AG08395 (cell line): ENCODE data around the gene ENOSF1.

Experiments
- DNase-seq: peaks from one replicate; pipeline ENCODE4 v3.0.0; 2012; ENCODE audit warnings: mixed read lengths, low spot score

ENOSF1 gene

DNA sequence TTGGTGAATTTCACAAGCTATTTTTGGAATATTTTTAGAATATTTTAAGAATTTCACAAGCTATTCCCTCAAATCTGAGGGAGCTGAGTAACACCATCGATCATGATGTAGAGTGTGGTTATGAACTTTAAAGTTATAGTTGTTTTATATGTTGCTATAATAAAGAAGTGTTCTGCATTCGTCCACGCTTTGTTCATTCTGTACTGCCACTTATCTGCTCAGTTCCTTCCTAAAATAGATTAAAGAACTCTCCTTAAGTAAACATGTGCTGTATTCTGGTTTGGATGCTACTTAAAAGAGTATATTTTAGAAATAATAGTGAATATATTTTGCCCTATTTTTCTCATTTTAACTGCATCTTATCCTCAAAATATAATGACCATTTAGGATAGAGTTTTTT is 39.1 kb downstream of the ENOSF1 start:
- no peak for DNase-seq

DNA sequence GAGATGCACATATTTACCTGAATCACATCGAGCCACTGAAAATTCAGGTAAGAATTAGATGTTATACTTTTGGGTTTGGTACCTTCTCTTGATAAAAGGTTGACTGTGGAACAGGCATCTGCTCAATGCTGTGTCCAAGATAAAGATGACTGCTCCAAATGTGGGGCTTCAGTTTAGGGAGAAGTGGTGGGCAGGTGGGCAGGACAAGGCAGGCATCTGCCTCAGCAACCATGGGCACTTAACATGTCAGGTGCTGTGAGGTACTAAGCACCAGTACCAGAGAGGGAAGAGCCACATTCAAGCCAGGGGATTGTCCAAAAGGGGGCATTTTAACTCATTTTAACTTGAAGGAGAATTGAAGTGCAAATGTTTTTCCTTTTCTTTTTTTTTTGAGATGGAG is 41.0 kb downstream of the ENOSF1 start:
- DNase-seq, result no peak

DNA sequence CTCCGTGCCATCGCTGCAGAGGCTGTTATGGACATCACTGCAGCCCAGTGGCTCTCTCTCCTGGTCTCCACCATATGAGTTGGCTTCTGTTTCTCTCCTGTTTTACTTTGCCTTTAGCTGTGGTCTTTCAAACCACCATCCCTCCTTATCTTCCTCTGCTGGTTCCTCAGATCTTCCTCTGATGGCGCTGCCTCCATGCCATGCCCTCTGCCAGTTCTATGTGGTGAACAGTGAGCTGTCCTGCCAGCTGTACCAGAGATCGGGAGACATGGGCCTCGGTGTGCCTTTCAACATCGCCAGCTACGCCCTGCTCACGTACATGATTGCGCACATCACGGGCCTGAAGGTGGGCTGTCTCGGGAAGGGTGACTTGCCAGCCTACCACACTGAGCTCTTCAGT is 41.9 kb downstream of the ENOSF1 start:
- DNase-seq, result no peak

DNA sequence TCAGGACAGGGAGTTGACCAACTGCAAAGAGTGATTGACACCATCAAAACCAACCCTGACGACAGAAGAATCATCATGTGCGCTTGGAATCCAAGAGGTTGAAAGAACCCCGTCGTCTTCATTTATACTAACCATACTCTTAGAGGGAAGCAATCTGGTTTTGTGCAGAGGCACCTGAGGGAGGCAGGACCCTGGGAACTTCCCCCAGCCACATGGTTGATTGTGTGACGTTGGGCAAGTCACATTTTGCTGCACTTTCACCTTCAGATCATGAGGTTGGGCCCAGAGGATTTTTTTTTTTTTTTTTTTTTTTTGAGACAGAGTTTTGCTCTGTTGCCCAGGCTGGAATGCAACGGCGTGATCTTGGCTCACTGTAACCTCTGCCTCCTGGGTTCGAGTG is 43.4 kb downstream of the ENOSF1 start:
- DNase-seq, result no peak

DNA sequence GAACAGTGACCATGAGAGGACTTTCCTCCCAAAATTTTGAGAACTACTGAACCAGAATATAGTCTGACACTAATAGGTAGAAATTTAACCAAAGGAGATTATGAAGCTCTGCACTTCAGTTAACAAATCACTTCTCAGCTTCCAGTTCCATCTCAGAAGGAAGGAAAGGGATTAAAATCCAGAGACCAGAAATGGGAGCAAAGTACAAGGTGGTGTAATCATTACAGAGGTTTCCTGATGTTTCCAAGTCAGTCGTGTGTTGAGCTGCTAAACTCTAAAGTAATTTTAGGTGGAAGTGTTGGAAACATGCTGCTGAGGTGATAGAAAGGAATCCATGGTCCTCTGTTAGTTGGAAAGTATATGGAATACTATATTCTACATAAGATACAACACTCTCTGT is 44.2 kb downstream of the ENOSF1 start:
- DNase-seq, result no peak

DNA sequence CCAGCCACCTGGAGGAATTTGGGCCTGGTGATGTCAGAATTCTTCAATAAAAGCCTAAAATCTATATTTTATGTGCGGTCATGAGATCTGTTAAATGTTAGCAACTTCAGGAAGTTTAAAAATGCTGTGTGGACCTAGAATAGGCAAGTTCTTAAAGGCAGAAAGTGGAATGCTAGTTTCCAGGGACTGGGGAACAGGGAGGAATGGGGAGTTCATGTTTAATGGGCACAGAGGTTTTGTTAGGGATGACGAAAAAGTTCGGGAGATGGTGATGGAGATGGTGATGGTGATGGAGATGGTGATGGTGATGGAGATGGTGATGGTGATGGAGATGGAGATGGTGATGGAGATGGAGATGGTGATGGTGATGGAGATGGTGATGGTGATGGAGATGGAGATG is 45.8 kb downstream of the ENOSF1 start:
- DNase-seq, result no peak

DNA sequence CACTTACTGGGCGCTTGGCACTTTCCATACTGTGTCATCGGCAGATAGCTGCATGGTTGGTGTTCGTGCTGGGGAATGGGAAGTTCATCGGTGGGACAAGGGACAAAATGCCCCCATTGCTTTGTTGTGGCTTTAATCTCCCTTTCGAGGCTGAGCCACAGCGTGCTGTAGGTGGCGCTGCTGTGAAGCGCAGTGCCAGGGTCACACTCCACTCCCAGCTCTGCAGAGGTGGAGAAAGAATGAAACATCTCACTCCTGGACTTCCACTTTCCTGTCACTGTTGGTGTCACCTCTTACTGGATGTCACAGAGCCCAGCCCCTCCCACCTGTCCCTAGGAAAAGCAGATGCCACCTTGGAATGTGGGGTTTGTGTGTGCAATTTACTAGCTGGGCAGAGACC is 46.3 kb downstream of the ENOSF1 start:
- no peak for DNase-seq

DNA sequence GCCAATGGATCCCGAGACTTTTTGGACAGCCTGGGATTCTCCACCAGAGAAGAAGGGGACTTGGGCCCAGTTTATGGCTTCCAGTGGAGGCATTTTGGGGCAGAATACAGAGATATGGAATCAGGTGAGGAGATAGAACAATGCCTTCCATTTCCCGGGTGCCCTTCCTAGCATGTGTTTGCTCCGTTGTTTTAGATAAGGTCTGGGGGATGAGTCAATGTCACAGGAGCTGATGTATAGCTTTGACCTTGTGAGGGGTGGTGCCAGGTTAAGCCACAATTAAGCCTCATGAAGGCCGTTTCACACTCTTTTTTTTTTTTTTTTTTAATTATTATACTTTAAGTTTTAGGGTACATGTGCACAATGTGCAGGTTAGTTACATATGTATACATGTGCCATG is 50.2 kb downstream of the ENOSF1 start:
- no peak for DNase-seq

DNA sequence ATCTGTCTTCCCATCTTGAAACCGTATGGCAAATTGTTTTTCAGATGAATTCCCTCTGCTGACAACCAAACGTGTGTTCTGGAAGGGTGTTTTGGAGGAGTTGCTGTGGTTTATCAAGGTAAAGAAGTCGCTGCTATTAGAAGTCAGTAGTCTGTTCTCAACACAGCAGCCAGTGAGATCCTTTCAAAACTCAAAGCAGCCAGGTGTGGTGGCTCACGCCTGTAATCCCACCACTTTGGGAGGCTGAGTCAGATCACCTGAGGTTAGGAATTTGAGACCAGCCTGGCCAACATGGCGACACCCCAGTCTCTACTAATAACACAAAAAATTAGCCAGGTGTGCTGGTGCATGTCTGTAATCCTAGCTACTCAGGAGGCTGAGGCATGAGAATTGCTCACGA is 52.8 kb downstream of the ENOSF1 start:
- DNase-seq, result no peak

DNA sequence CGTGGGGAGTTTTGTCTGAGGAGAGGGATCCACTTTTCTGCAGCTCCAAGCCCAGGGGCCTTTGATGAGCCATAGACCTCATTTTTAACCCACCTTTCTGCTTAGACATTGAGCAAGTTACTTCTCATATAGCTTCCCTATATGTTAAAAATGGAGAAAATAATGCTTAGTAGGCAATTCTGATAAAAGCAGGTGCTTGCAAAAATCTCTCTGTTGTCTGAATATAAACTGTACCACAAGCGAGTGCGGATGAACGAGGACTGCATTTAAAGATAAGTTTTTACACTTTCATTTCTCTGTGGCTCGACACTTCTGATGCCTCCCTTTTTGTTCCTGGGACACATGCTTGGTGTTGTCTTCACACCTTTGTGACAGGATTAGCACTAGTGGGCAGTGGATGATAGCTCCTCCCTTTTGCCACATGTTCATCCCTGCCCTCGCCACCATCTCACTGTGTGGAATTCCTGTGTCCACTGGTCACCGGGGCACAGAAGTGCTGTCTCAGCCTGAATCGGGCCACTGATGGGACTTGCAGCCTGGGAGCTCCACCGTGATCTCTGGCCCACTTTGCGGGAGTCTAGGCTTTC is 53.4 kb downstream of the ENOSF1 start:
- no peak for DNase-seq

DNA sequence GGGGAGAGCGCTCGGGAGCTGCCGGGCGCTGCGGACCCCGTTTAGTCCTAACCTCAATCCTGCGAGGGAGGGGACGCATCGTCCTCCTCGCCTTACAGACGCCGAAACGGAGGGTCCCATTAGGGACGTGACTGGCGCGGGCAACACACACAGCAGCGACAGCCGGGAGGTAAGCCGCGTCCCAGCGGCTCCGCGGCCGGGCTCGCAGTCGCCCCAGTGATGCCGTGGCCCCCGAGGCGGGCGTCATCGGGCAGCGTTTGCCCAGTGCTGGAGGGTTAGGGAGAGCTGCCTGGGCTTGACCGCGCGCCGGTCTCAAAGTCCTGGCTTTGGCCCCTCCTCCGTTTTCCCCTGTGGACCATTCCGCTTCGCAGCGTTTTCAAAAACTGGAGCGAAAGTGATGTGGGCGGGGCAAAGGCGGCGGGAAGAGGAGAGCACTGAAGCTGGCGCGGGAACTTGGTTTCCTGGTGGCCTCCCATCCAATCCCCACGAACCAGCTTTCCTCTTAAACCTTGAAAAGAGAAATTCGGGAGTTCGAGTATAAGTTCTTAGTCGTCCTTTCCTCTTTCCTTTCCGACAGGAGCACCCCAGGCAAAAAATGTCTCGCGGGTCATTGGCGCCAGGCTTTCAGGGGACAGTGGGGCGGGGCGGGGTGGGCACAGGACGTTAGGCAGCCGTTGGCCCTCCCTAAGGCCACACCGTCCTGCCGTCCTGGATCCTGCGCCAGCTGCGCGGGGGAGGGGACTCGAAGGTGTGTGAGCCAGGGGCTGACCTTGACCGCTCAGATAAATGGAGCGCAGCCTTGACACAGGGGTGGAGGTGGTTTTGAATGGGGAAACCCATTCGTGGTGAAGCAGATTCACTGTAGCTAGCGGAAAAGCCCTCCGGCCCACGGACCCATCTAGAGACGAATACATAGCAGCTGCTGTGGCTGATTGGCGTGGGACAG is 54.2 kb downstream of the ENOSF1 start:
- DNase-seq, result peak; percentile 90

DNA sequence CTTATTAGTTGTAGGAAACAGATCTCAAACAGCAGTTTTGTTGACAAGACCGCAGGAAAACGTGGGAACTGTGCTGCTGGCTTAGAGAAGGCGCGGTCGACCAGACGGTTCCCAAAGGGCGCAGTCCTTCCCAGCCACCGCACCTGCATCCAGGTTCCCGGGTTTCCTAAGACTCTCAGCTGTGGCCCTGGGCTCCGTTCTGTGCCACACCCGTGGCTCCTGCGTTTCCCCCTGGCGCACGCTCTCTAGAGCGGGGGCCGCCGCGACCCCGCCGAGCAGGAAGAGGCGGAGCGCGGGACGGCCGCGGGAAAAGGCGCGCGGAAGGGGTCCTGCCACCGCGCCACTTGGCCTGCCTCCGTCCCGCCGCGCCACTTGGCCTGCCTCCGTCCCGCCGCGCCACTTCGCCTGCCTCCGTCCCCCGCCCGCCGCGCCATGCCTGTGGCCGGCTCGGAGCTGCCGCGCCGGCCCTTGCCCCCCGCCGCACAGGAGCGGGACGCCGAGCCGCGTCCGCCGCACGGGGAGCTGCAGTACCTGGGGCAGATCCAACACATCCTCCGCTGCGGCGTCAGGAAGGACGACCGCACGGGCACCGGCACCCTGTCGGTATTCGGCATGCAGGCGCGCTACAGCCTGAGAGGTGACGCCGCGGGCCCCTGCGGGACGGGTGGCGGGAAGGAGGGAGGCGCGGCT is 55.0 kb downstream of the ENOSF1 start, which contains the start of gene TYMS:
Gene TYMS (plus strand): TSS at position 343 of the 690 bp plus-strand sequence. CDS start 90 bp downstream, at position 433.
- peak; percentile 48 for DNase-seq

DNA sequence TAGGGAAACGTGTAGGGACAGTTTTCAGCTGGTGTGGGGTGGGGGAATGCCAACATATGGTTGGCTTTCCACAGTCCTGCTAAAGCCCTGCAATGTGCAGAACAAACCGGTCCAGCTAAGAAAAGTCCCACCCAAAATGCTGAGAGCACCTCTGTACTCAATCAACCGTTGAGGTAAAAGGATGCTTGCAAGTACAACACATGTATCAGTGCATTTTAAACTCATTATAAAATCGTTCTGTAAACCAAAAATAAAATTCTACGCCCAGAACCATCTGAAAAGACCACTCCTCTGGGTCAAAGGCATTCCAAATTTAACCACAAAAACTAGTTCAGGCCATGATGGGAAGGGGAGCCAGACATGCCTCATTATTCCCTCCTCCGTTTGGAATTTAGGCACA is 57.0 kb downstream of the ENOSF1 start:
- no peak for DNase-seq

DNA sequence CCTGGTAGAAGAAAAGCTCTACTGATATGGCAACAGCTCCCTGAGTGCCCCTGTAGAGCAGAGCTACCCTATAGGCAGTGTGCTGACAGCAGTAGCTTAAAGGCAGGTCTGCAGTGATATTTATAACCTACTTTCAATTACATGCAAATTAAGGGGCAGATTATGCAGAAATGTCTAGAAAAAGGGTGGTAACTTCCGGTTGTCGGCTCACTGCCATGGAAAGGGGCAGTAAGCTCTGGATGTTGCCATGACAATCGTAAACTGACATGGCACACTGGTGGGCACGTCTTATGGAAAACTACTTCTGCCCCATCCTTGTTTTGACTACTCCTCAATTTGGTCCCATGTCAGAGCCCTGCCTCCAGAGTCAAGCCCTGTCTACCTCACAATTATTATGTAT is 57.8 kb downstream of the ENOSF1 start:
- no peak for DNase-seq

DNA sequence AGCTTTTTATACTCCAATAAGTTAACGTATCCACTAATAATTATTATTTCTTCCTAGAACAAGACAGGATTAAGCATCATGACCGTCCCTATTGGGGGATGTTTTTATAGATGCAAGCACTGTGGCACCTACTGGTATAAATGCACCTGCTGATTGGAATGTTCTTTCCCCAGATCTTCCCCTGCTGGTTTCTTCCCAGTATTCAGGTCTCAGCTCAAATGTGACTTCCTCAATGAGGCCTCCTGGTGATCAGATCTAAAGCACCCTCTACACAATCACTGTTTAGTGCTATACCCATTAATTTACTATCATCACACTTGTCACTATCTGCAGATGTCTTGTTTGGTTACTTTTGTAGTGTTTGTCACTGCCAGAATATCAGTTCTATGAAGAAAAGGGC is 58.9 kb downstream of the ENOSF1 start:
- DNase-seq, result no peak

DNA sequence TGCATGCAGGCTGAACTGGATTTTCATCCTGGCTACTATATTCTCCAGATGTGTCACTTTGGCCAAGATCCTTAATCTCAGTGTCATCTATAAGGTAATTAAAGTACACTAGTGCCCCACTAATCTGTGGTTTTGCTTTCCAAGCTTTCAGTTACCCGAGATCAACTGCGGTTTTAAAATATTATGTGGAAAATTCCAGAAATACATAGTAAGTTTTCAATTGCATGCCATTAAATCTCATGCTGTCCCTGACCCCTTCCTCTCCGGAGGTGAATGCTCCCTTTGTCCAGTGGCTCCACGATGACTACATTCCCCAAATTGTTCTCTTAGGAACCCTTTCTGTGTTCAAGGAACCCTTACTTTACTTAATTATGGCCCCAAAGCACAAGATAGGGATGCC is 60.3 kb downstream of the ENOSF1 start:
- no peak for DNase-seq

DNA sequence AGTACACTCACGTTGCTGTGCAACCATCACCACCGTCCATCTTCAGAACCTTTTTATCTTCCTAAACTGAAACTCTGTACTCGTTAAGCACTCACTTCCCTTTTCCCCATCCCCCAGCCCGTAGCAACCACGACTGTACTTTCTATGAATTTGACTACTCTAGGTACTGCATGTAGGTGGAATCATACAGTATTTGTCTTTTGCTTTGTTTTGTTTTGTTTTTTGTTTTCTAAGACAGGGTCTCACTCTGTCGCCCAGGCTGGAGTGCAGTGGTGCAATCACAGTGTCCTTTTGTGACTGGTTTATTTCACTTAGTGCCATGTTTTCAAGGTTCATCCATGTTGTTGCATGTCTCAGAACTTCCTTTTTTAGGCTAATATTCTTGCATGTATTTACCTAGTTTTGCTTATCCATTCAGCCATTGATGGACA is 62.0 kb downstream of the ENOSF1 start:
- no peak for DNase-seq

DNA sequence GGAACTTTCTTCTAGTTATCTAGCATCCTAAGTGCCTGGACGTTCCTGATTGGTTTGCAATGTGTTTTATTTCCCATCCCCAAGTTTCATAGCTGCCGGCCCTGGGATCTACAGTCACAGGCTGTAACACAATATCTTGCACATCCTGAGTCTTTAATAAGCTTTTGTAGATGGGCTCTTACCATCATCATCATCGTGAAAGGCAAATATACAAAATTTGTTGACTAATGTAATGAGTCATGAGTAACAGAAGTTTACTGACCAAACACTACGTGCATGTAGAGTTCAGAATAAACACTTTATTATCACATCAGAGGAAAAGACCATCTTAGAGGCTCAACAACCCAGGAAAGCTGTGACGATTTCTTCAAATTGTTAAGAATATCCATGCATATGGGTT is 63.1 kb downstream of the ENOSF1 start:
- no peak for DNase-seq

DNA sequence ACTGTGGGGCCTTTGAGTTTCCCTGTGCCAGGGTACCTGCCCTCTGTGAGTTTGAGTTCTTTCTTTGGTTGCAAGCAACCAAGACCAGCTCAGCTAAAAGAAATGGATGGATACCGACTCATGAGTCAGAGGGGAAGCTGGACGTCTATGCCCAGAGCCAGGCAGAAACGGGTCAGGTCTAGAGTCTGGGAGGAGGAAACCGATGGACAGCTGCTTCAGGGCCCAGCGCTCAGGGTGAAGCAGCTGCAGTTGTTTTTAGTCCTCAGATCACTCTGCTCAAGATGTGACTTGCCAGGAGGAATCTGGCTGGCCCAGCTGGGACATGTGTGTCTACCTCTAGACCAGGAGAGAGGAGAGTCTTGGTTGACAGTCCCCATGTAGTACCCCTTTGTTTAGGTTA is 65.1 kb downstream of the ENOSF1 start:
- no peak for DNase-seq

DNA sequence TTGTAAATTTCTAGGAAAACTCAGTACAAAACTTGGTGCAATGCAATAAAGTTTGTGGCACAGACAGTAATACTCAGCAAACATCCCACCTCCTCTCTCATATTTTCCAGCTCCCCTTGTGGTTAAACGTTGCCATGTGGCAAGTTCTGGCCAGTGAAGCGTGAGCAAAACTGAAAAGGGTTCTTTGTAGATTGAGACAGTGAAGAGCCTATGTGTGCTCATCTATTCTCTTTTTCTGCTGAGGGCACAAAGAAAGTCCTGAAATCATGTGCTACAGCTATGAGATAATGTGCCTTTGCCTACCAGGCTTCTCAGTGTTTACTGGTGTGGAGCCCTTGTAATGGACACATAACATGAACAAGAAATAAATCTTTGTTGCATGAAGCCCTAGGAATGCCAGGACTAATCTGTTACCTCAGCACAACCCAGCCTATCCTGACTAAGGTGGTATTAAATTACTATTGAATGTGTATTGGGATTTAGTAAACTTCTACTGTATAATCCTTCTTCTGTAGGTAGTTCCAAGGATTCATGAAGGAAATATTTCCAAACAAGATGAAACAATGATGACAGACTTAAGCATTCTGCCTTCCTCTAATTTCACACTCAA is 67.9 kb downstream of the ENOSF1 start:
- DNase-seq, result no peak

DNA sequence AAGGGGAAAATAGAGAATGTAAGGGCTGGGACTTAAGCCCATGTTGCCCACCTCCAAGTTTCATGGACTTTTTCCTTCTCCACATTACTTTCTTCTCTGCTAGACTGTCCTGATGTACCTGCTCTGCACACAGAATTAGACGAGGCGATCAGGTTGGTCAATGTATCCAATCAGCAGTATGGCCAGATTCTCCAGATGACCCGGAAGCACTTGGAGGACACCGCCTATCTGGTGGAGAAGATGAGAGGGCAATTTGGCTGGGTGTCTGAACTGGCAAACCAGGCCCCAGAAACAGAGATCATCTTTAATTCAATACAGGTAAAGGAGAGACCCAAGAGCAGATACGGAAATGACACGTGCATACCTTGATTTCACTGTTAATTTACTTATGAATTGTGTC is 71.2 kb downstream of the ENOSF1 start:
- DNase-seq, result no peak

DNA sequence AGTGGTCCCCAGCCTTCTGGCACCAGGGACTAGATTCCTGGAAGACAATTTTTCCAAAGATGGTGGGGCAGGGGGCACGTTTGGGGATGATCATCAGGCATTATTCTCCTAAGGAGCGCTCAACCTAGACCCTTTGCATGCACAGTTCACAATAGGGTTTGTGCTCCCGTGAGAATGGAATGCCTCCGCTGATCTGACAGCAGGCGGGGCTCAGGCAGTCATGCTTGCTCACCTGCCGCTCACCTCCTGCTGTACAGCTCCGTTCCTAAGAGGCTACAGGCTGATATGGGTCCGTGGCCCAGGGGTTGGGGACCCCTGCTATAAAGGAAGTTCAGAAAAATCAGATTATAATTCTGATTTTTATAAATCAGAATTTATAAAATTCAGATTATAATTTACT is 77.3 kb downstream of the ENOSF1 start:
- no peak for DNase-seq
